Central memory CD4-positive, alpha-beta T cell (primary cell): ENCODE measurements around the gene ADGRL1.
"Not testable (repeated sequence)": the region's sequence is repeated elsewhere in the genome, so short reads cannot be mapped to it uniquely, and the experiment has no call there.

Source experiments
- DNase-seq: peaks from one replicate; pipeline ENCODE4 v3.0.0; 2022

The ADGRL1 gene

GRCh38 chr19:14160017-14160703 is 45.8 kb downstream of the ADGRL1 start:
- no peak for DNase-seq

DNA sequence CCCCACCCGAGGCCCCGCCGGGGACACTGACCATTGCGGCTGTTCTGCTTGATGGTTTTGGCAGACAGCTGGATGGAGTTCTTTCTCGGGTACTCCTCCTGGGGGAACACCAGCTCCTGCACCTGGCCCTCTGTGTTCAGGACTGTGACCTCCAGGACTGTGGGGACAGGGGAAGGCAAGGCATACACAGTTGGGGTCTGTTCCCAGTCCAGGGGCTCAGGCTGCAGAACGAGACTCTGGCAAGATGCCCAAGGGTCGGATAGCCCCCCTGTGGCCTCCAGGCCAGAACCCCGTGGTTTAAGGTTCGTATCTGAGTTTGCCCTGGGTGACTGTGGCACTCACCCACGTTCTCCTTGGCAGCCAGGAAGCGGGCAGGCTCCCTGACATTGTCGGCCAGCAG is 46.9 kb downstream of the ADGRL1 start:
- DNase-seq: no peak

- DNase-seq: no peak
Observed at GRCh38 chr19:14158276-14159023, 47.5 kb downstream of the ADGRL1 start.

- DNase-seq: no peak
Observed at GRCh38 chr19:14156971-14157717, 48.8 kb downstream of the ADGRL1 start.

- no peak for DNase-seq
Observed at GRCh38 chr19:14156122-14156521, 49.8 kb downstream of the ADGRL1 start.

DNA sequence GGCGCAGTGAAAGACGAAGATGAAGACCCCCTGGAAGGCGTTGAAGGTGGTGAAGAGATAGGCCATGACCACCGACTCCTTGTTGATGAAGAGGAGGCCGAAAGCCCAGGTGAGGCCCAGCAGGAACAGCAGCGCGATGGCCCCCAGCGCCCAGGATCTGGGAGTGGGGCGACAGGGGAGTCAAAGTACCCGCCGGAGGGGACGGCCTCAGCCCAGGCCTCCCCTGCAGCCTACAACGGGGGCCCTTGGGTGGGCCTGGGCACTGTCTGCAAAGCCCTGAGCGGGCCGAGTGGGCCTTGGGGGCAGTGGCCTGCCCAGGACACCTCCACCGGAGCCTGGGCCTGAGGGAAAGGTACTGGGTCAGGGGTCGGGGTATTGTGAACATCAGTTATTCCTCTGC is 50.6 kb downstream of the ADGRL1 start:
- no peak for DNase-seq

DNA sequence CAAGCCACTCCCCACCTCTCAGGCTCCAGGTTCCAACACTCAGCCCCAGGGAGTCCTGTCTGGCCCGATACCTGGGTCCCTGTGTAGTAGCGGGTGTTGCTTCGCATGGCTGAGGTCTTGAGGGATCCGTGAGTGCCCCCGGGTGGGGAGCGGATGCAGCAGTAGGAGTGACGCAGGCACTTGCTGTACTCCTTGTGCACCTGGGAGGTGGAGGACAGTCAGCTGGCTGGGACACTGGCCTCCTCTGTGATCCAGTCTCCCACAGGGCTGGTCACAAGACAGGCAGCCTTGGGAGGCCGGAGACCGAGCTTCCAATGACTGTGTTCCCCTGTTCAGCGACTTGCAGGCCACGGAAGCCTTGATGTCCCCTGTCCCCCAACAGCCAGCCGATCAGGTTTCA is 53.3 kb downstream of the ADGRL1 start:
- no peak for DNase-seq

- DNase-seq: no peak
Observed at GRCh38 chr19:14150770-14151661, 55.0 kb downstream of the ADGRL1 start.

GRCh38 chr19:14150041-14150769 is 55.8 kb downstream of the ADGRL1 start:
- no peak for DNase-seq

- DNase-seq: peak; percentile 65
Observed at GRCh38 chr19:14149509-14149994, 56.4 kb downstream of the ADGRL1 start.

- no peak for DNase-seq
Observed at GRCh38 chr19:14148751-14149410, 57.1 kb downstream of the ADGRL1 start.

GRCh38 chr19:14147797-14148605 is 58.0 kb downstream of the ADGRL1 start:
- peak; percentile 28 for DNase-seq

- no peak for DNase-seq
Observed at GRCh38 chr19:14146789-14147216, 59.2 kb downstream of the ADGRL1 start.

DNA sequence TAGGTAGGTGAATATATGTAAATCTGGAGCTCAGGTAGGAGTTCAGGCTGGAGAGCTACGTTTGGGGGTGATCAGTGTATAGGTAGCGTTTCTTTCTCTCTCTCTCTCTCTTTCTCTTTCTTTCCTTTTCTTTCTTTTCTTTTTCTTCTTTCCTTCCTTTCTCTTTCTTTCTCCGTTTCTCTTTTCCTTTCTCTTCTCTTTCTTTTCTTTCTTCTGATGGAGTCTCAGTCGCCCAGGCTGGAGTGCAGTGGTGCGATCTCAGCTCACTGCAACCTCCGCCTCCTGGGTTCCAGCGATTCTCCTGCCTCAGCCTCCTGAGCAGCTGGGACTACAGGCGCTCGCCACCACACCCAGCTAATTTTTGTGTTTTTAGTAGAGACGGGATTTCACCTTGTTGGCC is 59.8 kb downstream of the ADGRL1 start:
- not testable (repeated sequence) for DNase-seq

GRCh38 chr19:14145381-14145780 is 60.6 kb downstream of the ADGRL1 start:
- no peak for DNase-seq

DNA sequence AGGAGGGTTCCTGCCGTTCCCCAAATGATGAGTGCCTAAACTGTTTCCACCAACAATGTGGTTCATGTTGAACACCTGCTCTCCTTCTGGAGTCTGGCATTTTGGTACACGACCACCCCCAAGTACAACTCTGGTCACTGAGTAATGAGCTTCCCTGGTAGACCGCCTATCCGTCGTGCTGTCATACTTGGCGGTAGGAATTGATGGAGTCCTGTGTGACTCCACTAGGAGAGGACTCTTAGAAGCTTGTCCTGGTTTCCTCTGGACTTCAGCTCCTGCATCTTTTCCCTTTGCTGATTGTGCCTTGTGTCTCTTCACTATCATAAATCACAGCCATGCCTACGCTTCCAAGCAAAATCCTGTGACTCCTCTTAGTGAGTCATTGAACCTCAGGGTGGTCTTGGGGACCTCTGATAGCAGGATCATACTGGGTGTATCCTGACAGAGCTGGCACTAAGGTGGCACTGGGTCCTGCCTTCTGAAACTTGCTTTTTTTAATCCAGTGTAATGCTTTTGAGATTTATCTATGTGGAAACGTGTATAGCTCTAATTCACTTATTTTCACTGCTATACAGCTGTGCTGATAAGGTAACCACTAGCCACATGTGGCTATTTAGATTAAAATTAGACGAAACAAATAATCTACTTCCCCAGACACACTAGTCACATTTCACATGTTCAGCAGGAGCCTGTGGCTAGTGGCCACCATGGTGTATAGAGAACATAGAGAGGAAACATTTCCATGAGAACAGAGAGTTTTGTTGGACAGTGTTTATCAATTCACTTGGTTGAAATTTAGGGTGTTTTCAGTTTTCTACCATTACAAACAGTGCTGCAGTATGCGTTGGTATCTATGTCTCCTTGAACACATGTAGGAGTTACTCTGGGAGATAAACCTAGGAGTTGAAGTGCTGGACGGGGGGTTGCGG is 63.4 kb downstream of the ADGRL1 start:
- DNase-seq: no peak

GRCh38 chr19:14141041-14141440 is 64.9 kb downstream of the ADGRL1 start:
- no peak for DNase-seq

DNA sequence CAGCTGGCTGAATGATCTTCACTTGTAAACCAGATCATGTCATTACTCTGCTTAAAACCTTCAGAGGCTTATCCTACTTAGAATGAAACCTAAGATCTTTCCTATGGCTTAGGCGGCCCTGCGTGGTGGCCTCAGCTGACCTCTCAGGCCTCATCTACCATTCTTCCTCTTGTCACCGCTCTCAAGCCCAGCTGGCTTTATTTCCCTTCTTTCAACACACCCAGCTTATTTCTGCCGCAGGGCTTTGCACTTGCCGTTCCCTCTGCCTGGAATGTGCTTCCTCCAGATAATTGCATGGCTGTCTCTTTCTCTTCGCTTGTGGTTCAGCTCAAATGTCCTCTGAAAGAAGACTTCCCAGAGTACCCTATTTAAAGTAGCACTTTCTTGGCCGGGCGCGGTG is 66.0 kb downstream of the ADGRL1 start:
- DNase-seq: no peak
